HG03159 (cell line): ENCODE measurements around the gene MTCL1.
A peak's percentile ranks its signal among the peaks of the same experiment; 100 is the strongest.

ENCODE experiments used
- ATAC-seq: cut with Tn5 transposase; IDR thresholded peaks from one replicate; pipeline ENCODE4 v1.9.1; 2021; ENCODE audit warnings: mild to moderate bottlenecking, moderate library complexity; ENCODE audit not compliant: unreplicated experiment

Gene MTCL1

DNA sequence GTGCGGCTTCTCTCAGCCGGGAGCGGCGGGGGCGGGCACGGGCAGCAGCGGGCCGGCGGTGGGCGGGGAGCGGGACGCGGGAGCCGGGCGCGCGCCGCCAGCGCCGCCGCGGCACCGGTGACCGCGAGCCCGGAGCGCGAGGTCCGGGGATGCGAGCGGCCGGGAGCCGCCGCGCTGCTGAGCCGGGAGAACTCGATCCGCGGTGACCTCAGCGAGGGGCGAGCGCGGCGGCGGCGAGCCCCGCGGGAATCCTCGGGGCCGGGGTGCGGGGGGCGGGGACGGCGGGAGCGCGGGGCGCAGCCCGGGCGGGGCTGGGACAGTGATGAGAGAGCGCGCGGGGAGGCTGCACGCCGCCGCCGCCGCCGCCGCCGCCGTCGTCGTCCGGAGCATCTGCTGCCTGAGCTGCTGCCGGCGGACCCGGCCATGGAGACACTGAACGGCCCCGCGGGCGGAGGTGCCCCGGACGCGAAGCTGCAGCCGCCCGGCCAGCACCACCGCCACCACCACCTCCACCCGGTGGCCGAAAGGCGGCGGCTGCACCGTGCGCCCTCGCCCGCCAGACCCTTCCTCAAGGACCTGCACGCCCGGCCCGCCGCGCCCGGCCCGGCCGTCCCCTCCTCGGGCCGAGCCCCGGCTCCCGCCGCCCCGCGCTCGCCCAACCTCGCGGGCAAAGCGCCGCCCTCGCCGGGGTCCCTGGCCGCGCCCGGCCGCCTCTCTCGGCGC is at the start of gene MTCL1:
Gene MTCL1 (plus strand): TSS at position 319 of the 723 bp plus-strand sequence. CDS start 105 bp downstream, at position 424.
- peak; percentile 57 for ATAC-seq

DNA sequence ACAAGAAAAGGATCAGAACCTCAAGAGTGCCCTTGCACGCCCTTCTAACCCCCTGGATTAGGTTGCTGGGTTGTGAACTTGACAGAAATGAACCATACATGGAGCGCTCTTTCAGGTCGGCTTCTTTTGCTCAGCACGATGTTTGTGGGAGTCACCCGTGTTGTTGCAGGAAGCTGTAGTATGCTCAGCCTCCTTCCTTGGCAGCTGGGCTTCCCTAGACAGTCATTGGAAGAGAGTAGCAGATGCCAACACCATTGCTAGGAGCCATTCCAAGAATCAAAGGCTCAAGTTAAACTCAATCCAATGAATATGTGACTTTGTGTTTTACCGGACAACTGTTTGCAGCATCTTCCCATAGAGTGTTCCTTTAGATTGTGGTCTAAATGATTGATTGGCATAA is 49.1 kb upstream of the MTCL1 start:
- no peak for ATAC-seq

DNA sequence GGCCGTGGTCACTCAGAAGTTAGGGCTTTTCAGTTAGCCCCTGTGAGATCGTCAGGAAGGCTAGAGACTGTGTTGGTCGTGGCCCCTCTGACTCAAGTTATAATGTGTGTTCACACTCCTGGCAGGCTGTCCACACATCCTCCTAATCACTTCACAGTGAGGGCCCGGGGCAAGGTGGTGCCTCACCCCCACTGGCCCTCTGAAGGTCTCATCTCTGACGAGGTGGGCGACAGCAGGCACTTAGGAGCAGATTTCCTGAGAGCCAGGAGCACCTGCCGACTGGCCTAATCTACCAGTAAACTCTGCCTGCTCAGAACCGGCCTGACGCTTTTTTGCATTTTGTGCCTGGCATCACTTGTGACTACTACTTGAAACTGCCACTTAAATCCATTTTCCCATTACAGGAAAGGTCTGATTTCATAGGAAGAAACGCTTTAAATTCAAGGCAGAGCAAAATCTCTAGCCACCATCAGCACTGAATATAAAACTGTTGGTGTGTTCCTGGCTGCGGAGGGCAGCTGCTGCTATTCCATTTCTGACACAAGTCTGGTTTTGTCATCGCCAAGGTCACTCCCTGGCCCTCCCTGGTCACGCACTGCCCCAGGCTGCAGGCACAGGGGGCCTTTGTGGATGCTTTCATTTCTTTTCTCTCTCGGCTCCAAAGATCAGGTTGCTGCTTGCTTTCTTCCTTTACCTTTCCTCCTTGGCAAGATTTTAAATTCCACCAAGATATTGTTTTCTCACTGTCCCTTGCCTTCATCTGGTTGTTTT is 48.1 kb upstream of the MTCL1 start:
- no peak for ATAC-seq

DNA sequence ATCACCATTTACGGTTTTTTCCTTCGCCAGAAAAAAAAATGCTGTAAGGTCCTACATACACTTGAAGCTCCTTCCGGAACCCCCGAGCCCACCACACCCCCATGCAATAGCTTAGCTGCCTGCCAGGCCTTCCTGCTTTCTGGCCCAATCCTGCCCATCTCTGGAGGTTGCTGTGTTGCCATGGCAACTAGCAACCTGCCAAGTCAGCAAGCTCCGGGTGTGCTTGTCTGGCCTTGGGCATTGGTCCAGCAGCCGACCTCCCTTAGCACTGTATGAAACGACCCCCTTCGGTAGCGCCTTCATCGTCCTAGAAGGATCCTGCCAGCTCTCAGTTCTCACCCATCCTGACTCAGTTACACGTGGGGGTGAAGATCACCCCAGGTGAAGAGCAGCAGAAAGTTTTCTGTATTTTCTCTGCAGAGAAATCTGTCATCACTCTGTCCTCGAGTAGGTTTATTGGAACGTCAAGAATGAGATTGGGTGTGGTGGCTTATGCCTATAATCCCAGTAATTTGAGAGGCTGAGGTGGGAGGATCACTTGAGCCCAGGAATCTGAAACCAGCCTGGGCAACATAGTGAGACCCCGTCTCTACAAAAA is 47.4 kb upstream of the MTCL1 start:
- ATAC-seq, result no peak

DNA sequence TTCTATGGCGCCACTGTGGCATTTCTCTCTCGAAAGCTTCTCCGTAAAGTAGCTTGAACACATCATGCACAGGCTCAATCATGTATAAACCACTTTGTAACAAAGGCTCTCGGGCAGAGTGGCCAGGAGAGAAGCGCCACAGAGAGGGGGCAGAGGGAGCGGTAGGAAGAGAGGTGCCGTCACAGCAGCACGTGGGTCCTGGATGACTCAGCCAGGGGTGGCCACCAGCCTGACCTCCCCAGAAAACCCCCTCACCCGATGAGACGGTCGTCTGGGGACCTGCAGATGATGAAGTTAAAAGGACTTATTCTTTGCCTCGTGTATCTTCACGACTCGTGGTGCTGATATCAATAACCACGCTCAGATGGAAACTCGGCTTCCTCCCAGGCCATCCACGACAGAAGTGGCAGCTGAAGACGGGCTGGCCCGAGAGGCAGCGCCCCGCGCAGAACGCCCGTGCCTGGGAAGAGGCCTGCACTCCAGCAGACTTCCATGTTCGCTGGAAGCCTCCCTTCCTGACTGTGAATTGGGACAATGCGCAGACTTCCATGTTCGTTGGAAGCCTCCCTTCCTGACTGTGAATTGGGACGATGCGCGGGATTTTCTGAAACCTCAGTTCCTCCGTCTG is 46.4 kb upstream of the MTCL1 start:
- no peak for ATAC-seq

DNA sequence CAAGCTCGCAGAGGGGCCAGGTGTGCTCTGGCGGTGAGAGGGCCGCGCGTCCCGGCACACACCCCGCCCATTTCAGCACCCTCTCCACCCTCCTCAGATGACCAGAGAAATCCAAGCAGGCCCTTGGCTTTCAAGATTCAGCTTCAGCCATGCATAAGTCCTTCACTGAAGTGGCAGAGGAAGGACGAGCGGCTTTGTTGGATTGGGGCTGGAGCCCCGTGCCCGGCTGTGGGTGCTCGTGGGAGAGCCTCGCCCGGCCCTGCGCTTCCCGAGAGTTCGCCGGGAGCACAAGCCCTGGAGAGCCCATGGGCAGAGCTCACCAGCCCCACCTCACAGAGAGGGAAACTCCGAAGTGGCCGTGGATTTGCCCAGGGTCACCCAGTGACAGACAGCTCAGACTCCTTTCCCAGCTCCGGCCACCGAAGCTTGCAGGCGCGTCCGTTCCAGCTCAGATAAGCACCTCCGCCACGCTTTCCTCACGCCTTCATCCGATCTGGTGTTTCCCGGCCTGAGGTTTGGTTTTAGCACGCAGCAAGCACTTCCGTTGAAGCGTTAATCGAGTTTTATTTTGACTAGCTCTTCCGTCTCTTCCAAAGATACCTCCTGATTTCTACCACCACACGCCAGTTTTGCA is 45.6 kb upstream of the MTCL1 start:
- ATAC-seq, result no peak

DNA sequence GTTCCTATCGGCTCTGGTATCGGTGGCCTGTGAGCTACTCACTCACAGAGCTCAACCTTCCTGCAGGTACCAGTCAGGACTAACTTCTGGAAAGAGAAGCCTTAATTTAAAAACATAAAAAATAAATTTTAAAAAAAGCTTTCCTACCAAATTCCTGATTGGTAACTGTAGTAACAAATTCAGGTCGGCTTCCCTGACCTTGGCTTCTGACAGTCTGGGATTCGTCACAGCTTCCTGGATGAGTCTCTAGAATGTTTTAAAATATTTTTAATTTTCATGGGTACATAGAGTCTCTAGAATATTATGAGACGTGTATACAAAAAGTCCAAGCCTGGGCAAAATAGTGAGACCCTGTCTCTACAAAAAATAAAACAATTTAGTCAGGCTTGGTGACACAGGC is 45.0 kb upstream of the MTCL1 start:
- ATAC-seq, result no peak

DNA sequence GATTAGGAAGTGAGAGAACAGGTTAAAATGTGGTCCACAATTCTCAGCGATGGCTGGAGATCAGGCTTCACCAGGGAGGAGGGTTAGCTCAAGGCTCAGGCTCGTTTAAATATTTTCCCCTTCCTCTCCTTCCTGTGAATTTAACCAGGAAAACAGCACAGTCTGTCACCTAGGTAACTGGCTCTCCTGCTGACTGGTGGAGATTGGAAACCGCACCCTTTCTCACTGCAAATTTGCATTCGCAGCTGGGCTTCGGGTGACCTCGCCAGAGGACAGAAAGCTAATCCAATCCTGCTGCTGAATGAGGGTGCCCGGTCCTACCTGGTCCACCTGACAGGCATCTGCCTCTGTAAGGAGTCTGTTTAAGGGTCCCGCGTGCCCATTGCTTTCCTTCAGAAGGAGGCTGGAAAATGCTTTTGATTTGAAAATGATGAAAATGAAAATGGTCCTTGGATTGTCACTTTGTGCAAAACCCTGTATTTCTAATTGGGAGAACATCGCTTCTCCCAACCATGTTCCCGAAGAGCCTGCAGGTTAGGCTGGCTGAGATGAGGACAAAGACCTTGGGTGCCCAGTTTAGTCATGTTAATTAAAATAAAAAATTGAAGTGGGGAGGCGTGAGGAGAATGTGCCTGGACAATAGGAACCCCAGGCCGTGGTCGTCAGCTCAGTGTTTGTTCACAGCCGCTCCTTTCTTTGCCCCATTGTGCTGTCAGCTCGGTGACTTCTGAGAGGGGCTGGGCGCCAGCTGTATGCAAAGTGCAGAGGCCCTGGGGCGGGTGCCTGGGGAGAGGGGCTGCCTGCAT is 43.4 kb upstream of the MTCL1 start:
- no peak for ATAC-seq

DNA sequence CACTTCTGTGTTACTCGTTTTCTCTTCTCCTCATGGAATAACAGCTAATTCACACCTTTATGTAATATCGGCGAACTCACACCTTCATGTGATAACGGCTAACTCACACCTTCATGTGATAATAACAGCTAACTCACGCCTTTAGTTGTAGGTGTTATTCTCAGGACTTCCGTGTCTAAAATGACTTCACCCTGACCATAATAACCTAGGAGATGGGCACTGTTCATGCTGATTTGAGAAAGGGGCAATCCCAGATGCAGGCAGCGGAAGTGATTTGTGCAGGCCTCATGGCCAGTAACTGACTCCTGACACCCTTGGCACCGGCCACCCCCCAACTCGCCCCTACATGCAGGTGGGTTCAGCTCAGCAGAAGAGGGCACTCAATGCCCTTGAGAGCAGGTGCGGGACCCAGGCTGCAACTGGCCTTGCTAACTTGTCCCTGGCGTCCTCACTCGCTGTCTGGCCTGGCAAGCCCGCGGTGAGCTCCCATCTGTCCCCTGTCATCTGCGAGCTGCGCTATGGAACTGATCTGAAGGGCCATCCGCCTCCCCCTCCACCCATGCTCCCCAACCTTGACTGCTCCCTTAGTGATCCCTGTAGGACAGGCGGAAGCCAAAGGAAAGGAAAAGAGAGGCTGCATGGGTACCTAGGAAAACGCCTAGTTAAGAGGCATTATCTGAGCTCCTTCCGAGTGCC is 42.6 kb upstream of the MTCL1 start:
- no peak for ATAC-seq

DNA sequence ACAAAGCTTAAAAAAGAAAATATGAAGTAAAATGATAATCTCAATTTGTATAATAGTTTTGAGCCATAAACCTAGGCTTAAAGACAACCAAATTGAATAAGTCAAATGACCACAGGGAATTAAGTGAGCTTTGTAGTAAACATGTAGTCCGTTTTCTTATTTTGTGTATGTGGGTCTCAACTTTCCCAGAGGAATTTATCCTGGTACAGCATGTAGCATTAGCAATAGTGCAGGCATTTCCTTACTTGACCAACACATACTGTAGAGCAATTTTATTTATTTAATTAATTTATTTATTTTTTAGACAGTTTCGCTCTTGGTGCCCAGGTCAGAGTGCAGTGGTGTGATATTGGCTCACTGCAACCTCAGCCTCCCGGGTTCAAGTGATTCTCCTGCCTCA is 37.5 kb upstream of the MTCL1 start:
- no peak for ATAC-seq

DNA sequence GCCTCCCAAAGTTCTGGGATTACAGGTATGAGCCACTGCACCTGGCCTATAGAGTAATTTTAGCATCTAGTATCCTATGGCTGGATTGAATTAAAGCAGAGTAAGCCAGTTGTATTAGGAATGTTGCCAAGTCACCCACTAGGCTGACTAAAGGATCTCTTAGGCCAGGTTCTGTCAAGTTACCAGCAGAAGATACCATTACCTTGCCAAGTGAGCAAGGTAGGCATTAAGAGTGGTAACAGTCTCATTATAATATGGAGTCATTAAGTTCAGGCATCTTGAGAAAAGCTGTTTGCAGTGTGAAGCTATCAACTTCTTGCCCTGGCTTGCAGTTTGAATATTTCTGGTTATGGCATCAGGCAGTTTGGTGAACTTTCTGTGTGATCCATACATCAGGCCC is 37.0 kb upstream of the MTCL1 start:
- no peak for ATAC-seq

DNA sequence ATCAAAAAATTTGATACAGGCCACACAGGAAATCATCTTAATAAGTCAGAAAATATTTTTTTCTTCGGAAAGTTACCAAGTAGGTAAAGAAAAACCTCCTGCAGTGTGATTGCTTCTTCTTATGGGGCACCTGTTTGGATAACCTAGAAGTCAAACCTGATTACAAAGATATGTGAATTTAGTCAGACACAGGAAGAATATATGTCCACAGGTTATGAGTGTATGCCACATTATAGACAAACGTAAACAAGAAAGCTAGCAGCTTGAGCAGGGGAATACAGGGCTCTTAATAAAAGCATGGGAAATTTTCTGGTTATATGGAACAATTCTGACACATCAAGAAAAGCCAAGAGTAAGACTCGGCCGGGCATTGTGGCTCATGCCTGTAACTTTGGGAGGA is 35.8 kb upstream of the MTCL1 start:
- no peak for ATAC-seq

DNA sequence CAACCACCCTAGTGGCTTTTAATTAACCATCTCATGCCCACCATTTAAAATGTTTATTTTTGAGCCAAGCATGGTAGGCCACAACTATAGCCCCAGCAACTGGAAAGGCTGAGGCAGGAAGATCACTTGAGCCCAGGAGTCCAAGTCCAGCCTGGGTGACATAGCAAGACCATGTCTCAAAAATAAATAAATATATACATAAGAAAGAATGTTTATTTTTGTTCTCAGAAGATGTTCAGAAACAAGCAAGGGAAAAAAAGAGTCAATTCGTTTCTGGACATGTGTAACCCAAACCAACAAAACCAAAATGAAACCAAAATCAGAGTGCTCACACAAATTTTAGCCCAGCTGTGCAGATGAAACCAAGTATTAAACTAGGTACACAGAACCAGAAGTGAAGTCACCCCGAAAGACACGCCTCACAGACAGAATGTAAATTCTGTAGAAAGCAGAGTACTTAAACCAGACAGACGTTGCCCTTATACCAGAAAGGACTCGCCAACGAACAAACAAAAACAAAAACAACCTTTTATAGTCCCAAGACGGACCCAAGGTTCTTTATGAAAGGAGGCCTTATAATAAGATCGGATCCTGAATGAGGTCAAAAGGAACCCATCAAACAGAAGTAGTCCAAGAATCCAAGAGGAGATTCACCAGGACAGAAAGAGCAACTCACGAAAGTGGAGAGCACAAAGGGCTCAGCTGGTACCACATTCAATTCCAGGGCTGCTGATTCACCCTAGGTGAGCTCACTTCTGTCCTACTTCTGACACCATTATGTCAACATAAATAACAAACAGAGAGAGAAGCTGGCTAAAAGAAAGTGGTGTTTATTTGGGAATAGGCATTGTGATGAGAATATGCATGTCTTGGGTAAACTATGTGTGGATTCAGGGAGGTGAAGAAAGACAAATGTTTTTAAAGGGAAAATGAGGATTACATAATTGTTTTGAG is 31.8 kb upstream of the MTCL1 start:
- peak; percentile 94 for ATAC-seq

DNA sequence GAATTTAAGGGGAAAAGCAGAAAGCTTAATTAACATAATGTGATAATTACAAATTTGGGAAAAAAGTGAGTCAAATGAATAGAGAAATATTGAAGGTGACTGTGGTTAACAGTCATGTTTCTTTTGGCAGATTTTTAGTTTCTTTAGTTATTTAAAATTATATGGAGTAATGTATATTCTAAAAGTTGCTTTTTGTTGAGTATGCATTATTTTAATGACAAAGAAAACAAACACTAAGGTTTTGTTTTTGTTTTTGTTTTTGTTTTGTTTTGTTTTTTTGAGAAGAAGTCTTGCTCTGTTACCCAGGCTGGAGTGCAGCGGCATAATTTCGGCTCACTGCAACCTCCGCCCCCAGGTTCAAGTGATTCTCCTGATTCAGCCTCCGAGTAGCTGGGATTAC is 30.3 kb upstream of the MTCL1 start:
- ATAC-seq, result no peak

DNA sequence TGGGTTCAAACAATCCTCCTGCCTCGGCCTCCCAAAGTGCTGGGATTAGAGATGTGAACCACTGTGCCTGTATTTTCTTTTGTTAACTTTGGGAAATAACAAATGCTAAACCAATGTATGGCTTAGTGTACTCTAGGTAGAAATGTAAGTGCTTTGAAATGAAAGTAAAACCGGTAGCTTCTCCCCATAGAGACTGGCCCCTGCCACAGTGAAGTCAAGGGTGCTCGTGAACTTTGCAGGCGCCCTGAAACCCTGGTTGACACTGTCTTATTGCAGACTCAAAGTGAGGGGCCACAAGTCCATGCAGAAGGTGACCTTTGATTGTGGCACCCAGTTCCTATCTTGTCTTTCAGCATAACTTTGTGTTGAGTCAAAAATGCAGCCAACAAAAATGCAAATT is 24.2 kb upstream of the MTCL1 start:
- ATAC-seq, result no peak

DNA sequence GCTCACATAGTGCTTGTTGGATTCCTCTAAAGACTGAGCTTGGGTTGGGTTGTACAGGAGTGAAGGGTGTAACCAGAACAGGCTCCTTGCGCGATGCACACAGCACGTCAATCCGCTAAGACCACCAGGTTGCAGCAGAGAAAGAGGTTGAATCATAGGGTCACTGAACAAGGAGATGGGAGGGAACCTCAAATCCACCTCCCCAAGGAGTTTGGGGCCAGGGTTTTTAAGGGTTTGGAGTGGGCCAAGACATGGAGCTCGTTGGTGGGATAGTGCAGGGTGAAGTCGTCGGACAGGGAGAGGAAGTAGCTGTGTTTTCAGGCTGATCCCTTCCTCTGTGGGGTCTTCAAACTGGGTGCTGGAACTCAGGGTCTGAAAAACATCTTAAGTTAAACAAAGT is 20.8 kb upstream of the MTCL1 start:
- no peak for ATAC-seq

DNA sequence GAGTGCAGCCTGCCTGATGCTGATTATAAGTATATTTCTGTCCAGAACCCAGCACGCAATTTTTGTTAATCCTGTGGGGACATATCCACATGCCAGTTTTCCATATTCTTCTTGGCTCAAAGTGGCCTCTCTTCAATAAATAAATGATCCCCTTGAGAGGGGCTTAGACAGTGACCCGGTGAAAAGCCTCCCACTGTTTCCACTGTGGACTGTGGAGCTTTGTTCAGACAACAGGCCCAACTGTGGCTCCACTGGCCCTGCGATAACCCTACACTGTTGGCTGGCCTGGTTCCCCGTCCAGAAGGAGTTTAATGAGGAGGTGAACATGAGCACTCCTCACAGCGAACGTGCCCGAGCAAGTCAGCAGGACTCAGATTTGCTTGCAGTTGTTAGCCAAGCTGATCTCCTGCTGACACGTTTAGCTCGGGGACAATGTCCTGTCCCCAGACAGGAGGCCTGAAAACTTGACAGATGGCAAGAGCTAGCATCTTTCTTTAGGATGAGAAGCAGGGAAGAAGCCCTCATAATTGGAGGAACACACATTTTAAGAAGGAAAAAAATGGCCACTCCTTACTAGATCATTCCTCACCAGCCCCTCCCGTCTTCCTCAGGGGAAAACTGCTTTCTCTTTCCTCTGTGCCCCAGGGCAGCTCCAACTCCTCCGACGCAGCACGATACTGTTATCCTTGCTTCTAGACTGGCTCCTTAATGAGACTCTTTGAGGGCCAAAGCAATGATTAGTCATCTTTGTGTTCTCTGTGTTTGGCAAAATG is 20.0 kb upstream of the MTCL1 start:
- no peak for ATAC-seq

DNA sequence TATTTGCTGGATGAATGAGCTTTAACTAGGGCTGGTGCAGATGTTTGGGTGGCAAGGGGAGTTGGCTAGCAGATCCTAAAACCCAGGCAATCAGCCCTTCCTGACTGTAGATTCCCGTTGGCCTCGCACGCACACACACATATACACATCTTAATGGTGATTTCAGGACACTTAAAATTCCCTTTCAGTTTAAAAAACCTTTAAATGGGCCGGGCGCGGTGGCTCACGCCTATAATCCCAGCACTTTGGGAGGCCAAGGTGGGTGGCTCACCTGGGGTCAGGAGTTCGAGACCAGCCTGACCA is 19.5 kb upstream of the MTCL1 start:
- ATAC-seq, result no peak
